HS-27A (cell line): ENCODE measurements around the gene IDI2.
"Not testable (repeated sequence)": the region's sequence is repeated elsewhere in the genome, so short reads cannot be mapped to it uniquely, and the experiment has no call there.

Source experiments
- DNase-seq: peaks from one replicate; pipeline ENCODE4 v3.0.0-alpha.2; 2012; ENCODE audit warnings: low read depth, missing footprints

IDI2 gene

GRCh38 chr10:1047937-1048336 is 22.3 kb upstream of the IDI2 start:
- no peak for DNase-seq

GRCh38 chr10:1045415-1045814 is 19.8 kb upstream of the IDI2 start:
- DNase-seq = no peak

DNA sequence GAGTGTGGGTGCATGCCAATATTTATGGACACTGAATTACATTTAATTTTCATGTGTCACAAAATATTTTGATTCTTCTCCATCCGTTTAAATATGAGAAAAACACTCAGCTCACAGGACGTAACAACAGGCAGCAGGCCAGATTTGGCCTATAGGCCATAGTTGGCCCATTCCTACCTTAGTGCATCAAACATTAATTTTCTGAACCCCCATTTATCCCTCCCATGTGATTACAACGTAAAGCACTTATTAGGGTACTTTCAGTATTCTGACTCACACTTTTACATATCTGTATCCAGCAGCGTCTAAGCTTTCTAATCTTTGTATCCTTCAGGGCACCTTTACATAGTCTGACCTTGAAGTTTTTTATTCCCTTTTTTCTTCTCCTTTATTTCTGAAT is 19.3 kb upstream of the IDI2 start:
- no peak for DNase-seq

DNA sequence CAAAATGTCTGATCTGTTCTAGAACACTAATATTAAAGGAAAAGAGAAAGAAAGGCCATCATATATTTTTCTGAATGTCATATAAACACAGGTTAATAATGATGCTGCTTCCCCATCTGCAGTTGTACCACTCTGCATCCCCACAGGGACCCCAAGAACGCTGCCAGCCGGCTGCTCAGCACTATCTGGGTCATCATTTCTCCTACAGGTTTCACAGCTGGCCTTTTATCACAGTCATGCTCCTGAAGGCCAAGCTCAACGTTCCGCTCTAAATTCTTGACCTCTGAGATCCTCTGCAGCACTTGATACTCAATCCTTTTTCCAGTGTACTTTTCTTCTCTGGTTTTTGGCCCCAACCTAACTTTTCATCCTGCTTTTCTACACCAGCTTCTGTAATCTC is 18.5 kb upstream of the IDI2 start:
- no peak for DNase-seq

- DNase-seq = no peak
Observed at GRCh38 chr10:1043532-1043995, 17.9 kb upstream of the IDI2 start.

- DNase-seq = no peak
Observed at GRCh38 chr10:1041514-1041913, 15.9 kb upstream of the IDI2 start.

- no peak for DNase-seq
Observed at GRCh38 chr10:1040133-1040532, 14.5 kb upstream of the IDI2 start.

DNA sequence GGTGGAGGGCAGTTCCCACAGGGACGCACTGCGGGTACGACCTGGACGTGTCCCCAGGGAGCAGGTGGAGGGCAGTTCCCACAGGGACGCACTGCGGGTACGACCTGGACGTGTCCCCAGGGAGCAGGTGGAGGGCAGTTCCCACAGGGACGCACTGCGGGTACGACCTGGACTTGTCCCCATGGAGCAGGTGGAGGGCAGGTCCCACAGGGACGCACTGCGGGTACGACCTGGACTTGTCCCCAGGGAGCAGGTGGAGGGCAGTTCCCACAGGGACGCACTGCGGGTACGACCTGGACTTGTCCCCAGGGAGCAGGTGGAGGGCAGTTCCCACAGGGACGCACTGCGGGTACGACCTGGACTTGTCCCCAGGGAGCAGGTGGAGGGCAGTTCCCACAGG is 13.1 kb upstream of the IDI2 start:
- DNase-seq = not testable (repeated sequence)

- DNase-seq = no peak
Observed at GRCh38 chr10:1037098-1037497, 11.4 kb upstream of the IDI2 start.

GRCh38 chr10:1036341-1036791 is 10.7 kb upstream of the IDI2 start:
- no peak for DNase-seq

- DNase-seq = no peak
Observed at GRCh38 chr10:1035201-1035600, 9.5 kb upstream of the IDI2 start.

GRCh38 chr10:1034758-1035157 is 9.1 kb upstream of the IDI2 start:
- DNase-seq = no peak

DNA sequence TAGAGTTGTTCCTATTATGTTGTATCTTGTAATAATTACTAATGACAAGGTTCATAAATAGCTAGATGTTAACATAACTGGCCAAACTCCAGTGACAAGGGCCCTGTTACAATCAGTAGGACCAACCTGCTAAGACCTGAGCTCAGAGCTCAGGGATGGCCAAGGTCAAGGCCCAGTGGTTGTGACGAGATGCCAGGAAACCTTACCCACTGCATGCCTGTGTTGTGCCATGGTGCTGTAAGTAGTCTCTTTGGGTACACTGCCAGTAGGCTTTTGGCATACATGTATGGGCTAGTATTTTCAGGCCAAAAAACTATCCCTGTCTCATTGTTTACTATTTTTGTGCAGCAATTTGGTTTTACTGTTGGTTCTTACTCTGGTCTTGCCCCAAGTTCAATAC is 7.9 kb upstream of the IDI2 start:
- DNase-seq = no peak

DNA sequence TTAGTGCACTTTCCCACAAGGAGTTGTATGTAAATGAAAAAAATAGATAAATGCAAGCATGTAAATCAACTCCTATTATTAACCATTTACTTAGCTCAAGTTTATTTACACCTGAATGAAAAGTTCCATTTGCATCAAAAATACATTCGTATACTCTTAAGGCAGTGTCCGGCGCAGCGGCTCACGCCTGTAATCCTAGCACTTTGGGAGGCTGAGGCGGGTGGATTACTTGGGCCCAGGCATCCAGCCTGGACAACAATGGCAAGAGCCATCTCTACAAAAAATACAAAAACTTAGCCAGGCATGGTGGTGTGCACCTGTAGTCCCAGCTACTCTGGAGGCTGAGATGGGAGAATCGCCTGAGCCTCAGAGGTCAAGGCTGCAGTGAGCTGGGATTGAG is 4.2 kb upstream of the IDI2 start:
- no peak for DNase-seq

DNA sequence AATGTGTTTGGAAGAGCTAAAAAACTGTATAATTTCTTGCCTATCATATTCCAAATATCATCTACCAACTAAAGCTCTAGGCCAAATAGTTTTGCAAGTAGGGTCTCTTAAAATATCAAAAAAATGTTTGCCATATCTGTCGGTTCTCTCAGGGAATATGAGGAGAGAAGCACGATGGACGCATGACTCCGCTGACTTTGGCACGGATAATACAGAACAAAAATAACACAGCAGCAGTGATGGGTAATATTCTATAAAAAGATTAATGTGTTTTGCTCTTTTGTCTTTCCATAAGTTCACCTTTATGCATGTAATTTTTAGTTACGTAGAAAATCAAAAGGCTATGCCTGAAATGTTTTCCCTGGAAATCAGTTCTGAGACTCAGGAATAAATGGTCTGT is 919 bp upstream of the IDI2 start:
- DNase-seq = no peak

DNA sequence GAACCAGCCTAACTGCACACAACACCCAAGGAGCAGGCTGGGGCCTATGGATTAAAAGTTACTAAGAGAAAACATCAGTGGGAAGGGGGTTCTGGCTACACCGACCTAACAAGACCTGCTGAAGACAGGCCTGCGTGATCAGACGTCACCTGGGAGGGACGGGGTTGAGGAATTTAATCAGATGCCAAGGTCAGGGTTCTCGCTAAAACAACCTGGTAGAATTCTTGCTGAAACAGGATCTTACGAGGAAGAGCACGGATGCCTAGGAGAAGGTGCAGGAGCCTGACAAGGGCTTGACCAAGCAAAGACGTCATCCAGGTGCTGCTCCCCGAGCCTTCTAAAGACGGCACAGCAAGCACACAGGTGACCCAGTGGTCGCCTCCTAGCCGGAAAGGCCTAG is 1.6 kb downstream of the IDI2 start:
- no peak for DNase-seq

GRCh38 chr10:1022413-1022812 is 3.2 kb downstream of the IDI2 start:
- no peak for DNase-seq

GRCh38 chr10:1020958-1021357 is 4.7 kb downstream of the IDI2 start:
- no peak for DNase-seq

GRCh38 chr10:1020460-1020859 is 5.2 kb downstream of the IDI2 start:
- DNase-seq = no peak

DNA sequence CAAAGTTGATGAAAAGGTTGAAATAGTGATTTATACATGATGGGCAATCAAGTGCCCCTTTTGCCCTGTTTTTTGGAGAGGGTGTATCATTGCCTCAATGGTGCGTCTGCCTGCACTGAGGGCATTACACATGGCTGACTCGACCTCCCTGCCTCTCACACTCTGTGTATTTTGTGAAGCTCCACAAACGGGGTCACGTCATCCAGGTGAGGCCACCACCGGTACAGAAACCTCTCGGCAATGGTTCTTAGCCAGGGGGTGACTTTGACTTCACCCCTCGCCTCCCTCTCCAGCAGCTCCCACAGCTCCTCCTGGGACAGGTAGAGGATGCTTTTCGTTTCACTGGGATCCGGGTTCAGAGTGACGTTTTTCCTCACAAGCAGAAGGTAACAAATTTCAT is 6.3 kb downstream of the IDI2 start:
- no peak for DNase-seq

GRCh38 chr10:1015688-1016087 is 10.0 kb downstream of the IDI2 start:
- no peak for DNase-seq

DNA sequence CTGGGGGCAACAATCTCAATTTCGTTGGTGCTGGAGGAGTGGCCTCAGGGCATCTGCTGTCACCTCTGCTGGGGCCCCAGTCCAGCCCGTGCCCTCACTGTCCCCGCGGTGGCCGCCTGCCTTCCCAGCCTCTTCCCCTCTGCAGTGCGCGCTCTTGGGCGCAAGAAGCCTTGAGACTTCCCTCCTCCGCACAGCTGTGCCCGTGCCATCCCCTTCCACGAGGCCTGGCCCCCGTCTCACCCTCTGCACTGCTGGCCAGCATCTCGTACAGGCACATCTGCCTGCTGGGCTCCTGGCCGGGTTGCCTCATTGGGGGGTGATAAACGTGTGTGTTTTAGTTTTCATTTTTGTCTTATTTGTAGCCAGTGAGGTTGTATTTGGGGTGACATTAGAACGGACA is 14.0 kb downstream of the IDI2 start:
- no peak for DNase-seq

GRCh38 chr10:1010703-1011102 is 15.0 kb downstream of the IDI2 start:
- no peak for DNase-seq

DNA sequence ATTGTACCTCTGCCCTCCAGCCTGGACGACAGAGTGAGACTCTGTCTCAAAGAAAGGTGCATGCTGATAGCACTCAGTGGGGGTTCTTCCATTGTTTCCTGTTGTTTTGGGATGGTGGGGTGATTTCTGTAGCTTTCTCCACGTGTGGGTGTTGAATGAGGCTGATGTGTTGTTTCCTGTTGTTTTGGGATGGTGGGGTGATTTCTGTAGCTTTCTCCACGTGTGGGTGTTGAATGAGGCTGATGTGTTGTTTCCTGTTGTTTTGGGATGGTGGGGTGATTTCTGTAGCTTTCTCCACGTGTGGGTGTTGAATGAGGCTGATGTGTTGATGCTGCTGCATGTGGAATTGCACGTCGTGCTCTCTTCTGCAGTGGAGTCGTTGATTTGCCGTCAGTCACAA is 15.7 kb downstream of the IDI2 start:
- not testable (repeated sequence) for DNase-seq

GRCh38 chr10:1009071-1009494 is 16.6 kb downstream of the IDI2 start:
- no peak for DNase-seq
